NCI-H2081 (cell line): ENCODE data around the gene PXMP2.
A peak's percentile ranks its signal among the peaks of the same experiment; 100 is the strongest.
"Not testable (repeated sequence)": the region's sequence is repeated elsewhere in the genome, so short reads cannot be mapped to it uniquely, and the experiment has no call there.

ENCODE experiments used
- DNase-seq, 2 experiments: peaks; one replicate each; lab custom pipeline; 2025; lab: John Stamatoyannopoulos, UW

The PXMP2 gene

DNA sequence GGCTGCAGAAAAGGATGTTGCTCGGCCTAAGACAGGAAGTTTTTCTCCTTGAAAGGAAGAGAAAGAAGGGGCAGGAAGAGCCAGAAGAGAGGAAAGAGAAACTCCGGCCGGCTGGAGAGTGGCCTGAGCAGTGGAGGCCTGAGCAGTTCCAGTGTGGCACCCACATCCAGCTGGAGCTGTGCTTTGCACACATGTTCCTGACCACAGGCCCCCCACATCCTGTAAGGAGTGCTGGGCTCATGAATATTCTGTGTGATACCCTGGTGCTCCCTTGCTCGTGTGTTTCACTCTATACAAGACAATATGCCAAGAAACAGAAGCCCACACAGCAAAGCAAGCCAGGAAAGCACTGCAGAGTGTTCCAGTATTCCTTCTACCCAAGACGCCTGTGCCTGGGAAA lies 27.3 kb upstream of the PXMP2 start:
- DNase-seq: no peak

DNA sequence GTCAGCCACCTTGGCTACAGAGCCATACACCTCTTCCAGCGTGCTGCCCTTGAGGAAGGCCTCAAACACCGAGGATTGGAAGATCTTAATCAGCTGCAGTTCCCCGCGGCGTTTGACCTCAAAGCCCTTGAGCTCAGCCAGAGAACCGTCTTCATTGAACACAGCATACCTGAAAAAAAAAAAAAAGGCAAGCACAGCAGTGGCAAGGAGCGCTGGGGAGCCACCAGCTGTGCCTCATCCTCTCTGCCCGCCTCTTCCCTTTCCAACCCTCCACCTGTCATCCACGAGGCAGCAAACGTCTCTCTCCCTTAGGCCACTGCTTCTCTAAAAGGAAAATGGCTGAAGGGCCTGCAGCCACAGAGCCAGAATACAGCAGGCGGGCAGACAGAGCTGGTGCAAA lies 26.4 kb upstream of the PXMP2 start:
- no peak for DNase-seq

DNA sequence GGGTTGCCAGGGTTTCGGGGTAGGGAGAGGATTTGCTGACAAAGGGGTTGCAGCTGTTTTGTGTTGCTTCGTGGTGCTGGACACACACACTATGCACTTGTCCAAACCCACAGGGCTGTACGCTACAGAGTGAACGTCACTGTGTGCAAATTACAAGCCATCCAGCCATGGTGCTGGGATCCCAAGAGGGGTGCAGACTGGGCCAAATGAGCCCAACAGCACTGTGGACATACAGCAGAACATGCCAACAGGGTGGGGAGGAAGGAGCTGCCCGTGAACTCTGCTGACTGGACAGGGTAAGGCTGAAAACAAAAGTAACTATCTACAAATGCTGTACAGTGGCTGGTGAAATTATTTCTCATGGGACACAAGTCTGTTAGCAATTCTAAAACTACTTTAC lies 25.4 kb upstream of the PXMP2 start:
- DNase-seq: no peak

DNA sequence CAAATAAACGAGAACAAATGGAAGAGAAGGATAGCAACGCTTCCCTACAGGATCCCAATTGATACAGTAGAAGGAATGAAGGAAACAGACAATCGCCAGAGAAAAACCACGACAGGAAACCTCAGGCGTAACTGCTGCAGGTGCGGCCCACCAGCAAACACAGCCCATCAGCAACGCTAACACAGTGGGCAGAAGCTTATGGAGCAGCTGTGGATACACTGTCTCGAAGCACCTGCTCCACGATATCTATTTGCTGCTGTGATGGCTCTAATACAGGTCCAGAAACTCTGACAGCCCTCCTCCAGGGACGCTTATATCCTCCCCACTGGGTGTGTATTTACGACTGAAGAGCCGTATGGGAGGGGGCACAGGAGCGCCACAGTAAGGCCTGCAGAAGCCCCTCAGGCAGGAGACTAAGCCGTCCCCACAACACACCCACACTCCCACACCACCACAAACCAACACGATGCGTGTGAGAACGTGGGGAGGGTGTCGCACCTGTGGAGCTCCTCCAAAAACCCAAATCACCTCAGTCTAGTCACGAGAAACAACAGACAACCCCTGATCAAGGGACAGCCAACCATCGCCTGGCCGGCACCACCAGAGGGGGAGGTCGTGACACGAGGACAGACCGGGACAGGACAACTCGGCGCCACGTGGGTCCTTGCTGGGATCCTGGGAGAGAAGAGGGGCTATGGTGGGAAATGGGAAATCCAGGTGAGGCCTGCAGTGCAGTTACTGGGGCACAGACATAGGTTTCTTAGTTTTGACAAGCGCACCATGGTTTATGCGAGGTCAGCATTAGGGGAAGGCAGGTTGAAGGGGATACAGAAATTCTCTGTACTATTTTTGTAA lies 24.3 kb upstream of the PXMP2 start:
- no peak for DNase-seq

DNA sequence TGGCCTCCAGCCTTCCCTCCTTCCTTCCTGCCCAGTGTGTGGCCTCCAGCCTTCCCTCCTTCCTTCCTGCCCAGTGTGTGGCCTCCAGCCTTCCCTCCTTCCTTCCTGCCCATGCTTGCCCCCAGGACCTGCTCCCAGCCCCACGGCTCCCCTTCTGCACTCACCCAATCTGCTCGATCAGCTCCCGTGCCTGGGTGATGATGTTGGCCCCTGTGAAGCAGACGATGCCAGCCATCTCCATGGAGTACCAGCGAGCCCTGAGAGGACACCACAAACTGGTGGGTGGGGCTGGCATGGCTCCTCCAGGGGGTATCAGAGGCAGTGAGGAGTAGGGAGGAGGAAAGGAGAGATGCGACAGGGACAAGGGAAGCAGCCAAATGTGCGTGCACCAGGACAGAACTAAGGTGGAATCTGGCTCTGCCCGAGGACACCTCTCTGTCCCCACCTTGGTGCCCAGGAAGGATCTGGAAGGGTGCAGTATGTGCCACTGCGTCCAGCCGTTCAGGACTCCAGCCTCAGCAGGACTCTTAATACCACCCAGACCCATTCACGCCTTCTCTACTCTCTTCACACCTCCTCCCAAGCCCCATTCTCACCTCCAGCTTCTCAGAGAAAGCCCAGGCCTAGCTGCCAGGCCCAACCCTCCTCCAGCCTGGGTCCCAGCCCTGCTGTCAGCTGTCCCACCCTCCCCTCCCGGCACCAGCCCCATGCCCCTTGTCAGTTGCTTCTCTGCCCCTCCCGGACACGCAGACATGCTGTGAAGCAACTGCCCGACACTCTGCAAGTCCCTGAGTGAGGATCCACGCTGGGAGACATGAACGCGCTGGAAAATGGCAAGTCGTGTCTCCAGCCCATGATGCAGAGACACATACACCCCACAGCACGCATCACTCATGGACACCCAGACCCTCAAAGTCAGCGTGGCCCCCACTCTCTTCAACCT lies 22.9 kb upstream of the PXMP2 start:
- DNase-seq: no peak

DNA sequence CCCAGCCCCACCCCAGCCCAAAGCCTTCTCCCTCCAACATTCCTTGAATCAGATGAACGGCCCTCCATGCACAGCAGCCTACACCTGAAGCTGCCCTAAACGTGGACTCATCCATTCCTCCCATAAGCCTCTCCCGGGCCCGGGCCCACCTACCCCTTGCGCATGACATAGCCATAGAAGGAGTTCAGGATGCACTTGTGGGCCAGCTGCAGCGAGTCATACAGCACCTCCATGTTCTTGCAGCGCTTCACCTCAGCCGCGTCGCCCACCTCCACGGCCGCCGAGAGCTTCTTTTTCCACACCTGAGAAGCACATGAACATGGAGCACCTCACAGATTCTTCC lies 22.3 kb upstream of the PXMP2 start:
- DNase-seq: no peak

DNA sequence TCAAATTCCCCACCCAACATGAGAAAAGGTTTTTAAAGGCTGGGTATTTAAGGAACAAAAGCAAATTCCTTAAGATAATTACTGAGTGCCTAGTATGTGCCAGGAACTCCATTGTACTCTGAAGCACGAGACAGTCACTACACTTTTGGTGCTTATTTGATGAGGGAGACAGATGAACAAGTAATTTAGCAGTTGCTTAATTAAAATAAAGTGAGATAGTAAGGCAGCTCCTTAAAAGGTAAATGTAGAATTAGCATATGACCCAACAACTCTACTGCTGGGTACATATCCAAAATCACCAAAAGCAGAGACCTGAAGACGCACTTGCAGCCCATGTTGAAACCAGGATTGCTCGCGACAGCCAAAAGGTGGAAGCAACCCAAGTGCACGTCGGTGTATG lies 21.6 kb upstream of the PXMP2 start:
- no peak for DNase-seq

DNA sequence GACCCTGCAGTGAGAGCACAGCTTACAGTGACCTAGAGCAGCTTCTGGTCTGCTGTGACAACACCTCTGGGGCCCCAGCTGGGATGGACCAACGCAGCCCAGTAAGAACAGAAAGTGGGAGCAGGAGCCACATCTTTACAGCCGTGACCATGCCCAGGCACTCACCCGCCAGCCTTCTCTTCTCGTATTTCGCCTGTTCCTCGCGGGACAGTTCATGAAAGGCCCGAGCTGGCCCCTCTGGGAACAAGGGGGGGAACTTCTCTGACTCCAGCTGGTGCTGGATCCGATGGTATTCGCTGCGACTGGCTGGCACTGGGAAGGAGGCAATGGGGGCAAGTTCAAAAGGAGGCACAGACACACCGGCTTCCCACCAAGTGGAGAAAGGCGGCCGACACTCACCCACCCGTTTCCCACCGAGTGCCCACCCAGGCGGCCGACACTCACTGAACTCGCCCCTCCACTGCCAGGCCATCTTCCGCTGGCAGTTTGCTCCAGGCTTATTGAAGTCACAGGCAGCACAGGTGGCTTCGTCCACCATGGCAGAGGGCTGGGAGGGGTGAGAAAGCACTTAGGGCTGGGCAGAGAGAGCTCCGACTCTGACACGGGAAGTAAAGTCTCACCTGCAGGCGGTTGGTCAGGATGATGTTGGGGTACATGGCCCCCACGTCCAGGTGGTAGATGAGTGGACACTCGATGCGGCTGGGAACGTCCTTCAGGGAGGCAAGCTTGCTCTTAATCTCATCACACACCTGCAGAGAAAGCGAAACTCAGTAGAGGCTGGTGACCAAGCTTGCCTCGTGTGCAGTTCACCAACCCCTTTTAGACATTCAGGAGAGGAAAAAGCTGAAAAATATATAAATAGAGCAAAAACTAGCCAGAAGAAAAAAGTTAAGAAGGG lies 18.9 kb upstream of the PXMP2 start:
- DNase-seq: no peak

DNA sequence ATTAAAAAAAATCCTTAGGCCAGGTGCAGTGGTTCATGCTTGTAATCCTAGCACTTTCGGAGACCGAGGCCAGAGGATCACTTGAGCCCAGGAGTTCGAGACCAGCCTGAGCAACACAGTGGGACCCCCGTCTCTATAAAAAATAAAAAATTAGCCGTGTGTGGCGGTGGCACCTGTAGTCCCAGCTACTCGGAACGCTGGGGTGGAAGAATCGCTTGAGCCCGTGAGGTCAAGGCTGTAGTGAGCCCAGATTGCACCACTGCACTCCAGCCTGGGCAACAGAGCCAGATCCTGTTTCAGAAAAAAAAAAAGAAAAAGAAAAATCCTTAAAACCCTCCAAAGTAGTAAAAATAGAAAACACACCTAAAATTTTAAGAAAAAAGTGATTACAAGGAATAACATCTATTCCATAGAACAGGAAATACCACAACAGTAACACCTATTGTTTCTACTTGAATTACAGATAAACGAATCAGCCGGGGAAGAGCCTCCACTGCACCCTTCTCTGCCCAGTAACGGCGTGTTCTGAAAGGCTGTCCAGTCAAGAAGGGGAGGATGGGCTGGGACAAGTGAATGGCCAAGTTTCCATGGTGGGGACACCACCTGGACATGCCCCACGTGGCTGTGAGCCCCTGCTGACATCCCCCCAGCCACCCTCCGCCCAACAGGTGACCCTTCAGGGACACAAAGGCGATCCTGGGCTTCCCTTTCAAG lies 18.1 kb upstream of the PXMP2 start:
- no peak for DNase-seq

DNA sequence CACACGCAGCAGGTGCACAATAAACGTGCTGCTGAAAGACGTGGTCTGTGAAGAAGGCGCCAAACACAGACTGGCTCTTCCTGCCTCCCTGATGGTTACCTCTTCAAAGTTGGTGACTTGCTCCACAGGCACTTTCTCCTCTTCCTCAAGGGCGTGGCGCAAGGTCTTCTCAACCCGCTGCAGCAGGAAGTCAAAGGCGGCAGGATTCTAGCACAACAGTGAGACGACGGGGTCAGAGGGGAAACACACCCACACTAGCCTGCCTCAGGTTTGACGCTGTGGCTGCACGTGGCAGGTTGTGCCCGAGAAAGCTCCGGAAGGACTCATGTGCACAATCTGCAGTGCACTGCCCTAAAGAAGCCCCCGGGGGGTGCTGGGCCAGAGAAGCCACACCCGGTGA lies 15.3 kb upstream of the PXMP2 start:
- no peak for DNase-seq

DNA sequence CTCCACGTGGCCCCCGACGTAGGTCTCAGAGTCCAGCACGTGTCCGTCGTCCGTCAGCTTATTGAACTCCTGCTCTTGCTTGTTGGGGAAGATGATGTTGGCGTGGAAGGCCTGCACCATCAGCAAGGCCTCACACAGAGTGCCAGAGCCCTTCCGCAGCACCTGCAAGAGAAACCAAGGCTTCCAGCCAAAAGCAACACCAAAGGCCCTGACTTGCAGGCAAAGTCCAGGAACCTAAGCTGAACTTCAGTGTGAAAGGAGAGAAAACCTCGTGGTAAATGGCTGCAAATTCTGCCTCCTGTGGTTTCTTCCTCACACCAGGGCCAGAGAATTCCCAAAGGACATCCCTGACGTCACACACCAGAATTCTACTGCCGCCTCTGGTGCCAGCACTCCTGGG lies 14.7 kb upstream of the PXMP2 start:
- DNase-seq: no peak

DNA sequence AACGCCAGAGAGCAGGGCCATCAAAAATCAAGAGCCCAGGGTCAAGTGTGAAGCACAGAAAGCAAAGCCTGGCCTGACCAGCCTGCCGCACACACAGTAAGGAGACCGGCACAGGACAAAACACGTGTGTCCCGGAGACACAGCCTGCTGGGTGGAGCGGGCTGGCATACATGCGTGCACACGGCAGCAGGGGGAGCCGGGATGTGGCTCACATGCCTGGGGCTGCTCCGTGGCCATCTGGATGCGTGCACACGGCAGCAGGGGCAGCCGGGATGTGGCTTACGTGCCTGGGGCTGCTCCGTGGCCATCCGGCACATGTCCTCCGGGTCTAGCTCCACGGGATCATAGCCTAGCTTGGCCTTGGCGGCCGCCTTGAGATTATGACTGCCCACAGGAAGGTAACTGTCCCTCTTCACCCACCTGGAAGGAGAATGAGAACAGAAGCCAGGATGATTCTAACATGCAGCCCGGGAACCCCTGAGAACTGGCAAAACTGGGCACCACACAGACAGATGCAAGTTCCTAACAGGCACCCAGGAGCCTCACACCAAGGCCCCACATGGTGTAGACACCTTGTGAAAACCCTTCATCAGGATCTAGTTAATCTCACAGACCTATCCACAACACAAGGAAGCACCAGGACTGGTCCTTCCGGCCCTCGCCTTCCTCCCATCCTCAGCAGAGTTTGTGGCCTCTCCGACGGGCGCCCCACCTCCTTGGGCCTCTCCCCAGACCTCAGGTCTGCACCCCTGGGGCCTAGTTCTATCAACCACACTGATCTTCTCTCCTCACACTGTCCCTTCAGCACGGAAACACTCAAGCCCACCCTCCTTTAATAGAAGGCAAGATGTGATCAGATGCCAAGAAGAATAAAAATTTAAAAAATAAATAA lies 13.9 kb upstream of the PXMP2 start:
- no peak for DNase-seq

DNA sequence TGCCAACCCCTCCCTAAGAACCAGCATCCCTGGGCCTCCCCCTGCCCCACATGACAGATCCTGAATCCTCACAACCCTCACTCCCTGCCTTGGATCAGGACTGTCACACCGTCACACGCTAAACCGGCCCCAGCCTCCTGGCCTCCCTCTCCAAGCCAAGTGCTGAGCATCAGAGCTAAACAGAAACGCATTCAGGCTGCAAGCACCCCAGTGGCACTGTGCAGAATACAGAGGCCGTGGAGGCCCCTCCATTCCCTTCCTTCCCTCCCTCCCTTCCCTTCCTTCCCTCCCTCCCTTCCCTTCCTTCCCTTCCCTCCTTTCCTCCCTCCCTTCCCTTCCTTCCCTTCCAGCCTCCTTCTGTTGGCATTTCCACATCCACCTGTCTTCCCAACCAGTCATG lies 12.8 kb upstream of the PXMP2 start:
- no peak for DNase-seq

DNA sequence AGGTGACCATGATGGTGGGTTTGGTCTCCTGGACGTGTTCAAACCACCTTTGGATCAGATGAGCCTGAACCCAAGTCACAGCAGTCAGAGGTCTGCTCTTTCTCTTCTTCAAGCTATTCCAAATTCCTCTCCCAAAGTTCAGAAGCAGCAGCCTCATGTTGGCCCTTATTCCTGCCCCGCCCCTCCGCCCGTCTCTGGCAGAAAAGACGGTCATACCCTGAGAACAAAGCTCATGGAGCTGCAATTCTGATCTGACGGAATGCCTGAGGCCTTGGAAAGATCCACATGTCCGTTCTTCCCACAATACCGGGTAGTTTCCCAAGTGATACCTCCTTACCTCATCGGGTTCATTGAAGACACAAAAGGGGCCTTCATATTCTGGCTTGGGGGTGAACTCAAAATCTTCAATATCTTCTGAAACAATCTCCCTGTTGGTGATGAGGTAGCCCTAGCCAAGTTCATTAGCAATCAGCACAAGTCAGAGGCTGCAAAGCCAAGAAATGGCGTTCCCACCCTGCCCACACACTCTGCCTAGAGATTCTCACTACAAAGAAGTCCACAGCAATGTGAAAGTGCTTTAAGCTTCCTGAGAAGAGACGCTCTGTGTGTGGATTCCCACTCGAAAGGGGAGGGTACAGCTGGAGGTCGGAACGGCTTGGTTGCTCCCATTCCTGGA lies 11.5 kb upstream of the PXMP2 start:
- no peak for DNase-seq

DNA sequence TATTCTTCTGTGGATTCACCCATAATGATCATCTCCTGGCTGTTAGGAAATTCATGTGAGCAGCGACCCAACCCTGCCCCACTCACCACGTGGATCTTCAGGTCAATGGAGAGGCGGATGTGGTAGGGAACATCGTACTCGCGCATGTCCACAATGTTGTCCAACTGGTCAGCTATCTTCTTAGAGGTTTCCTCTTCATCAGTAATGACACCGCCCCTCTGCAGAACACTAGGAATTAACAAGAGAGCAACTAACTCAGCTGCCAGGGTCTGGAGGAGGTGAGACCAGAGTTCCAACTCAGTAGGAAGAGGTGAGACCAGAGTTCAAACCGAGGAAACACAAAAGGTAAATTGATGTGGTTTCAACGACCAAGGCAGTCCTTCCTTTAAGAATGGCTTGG lies 9.9 kb upstream of the PXMP2 start:
- no peak for DNase-seq

DNA sequence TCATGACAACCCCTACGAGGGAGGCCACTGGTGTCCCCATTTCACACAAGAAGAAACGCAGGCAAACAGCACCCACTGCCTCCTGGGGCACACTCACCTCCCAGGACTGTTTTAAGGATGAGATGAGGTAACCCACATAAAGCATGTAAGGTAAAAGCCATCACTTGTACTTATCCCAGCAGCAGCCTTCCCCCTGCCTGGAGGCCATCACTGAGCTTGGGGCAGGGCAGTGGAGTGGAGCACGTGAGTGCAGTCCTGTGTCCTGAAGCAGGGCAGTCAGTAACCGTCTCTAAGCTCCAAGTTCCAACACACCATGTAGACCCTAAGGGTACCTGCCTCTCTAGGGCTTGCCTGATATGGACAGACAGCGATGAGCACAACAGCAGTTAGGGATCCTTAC lies 2.0 kb upstream of the PXMP2 start:
- DNase-seq: no peak

DNA sequence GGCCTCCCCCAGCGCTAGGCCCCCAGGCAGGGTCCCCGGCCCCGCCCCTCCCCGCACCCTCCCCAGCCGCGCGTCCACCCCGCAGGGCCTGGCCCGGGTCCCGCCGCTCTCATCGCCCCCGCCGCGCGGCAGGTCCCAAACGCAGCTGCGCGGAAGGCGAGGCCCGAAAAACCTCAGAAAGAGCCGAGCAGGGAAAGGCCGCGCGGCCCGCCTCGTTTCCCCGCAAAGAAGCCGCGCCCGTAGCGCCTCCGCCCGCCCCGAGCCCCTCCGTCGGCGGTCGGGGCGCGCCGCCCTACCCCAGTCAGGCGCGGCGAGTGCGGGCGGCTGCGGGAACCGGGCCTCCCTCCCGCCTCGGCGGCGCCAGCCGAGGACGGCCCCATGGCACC lies 569 bp upstream of the PXMP2 start:
- peak; percentile 49 to 68 for DNase-seq

DNA sequence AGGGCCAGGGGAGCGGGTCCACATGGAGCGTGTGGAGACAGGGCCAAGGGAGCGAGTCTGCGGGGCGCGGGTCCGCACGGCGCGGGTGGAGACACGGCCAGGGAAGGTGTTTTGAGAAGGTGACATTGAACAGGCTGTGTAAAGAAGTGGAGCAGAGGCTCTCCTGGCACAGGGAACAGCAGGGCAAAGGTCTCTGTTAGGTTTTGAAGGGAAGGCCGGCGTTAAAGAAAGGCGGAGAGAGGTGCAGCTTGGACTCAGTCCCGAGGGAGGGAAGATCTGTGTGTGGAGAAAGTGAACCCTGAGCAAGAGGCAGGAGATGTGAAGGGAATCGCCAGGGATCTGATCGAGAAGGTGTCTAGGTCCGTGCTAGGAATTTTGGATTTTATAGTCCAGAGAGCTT lies 1.8 kb downstream of the PXMP2 start:
- no peak for DNase-seq

DNA sequence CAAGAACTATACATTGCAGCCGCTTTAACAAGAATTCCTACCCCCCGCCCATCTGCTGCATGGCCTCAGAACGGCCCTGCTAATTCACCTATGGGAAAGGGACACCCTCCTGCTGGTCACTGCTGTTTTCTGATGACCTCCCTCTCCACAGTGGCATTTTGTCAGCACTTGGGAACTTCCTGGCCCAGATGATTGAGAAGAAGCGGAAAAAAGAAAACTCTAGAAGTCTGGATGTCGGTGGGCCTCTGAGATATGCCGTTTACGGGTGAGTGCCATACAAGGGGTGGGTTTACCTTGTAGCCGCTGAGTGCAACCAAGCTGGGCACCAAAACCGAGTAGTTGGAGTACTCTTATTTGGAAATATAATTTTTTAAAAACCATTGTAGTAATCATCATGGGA lies 2.7 kb downstream of the PXMP2 start:
- DNase-seq: no peak

DNA sequence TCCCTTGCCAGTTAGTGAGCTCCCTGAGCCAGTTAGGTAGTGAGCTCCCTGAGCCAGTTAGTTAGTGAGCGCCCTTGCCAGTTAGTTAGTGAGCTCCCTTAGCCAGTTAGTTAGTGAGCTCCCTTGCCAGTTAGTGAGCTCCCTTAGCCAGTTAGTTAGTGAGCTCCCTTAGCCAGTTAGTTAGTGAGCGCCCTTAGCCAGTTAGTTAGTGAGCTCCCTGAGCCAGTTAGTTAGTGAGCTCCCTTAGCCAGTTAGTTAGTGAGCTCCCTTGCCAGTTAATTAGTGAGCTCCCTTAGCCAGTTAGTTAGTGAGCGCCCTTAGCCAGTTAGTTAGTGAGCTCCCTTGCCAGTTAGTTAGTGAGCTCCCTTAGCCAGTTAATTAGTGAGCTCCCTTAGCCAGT lies 4.6 kb downstream of the PXMP2 start:
- not testable (repeated sequence) for DNase-seq
